EH (cell line): ENCODE results near the gene CETP.
"Not testable (repeated sequence)": the region's sequence is repeated elsewhere in the genome, so short reads cannot be mapped to it uniquely, and the experiment has no call there.

ENCODE experiments used
- DNase-seq: peaks from one replicate; pipeline ENCODE4 v3.0.0-alpha.2; 2015; ENCODE audit warnings: low read depth

The CETP gene

GRCh38 chr16:56933828-56934598 lies 27.7 kb upstream of the CETP start:
- no peak for DNase-seq

- DNase-seq: not testable (repeated sequence)
Observed at GRCh38 chr16:56934599-56935145, 27.1 kb upstream of the CETP start.

- DNase-seq: no peak
Observed at GRCh38 chr16:56935201-56935600, 26.5 kb upstream of the CETP start.

GRCh38 chr16:56936491-56936890 lies 25.3 kb upstream of the CETP start:
- peak; percentile 55 for DNase-seq

- no peak for DNase-seq
Observed at GRCh38 chr16:56936950-56937349, 24.8 kb upstream of the CETP start.

- DNase-seq: no peak
Observed at GRCh38 chr16:56938664-56939513, 22.9 kb upstream of the CETP start.

- DNase-seq: no peak
Observed at GRCh38 chr16:56939801-56940200, 21.9 kb upstream of the CETP start.

- DNase-seq: no peak
Observed at GRCh38 chr16:56941092-56941491, 20.7 kb upstream of the CETP start.

- DNase-seq: no peak
Observed at GRCh38 chr16:56941856-56942331, 19.9 kb upstream of the CETP start.

- no peak for DNase-seq
Observed at GRCh38 chr16:56943761-56944375, 17.9 kb upstream of the CETP start.

- DNase-seq: peak; percentile 53
Observed at GRCh38 chr16:56944954-56945839, 16.6 kb upstream of the CETP start.

GRCh38 chr16:56945847-56946527 lies 15.8 kb upstream of the CETP start:
- peak; percentile 48 for DNase-seq

GRCh38 chr16:56946767-56947603 lies 14.8 kb upstream of the CETP start:
- DNase-seq: peak; percentile 44

- peak; percentile 34 for DNase-seq
Observed at GRCh38 chr16:56947604-56947995, 14.2 kb upstream of the CETP start.

- DNase-seq: no peak
Observed at GRCh38 chr16:56948234-56948633, 13.5 kb upstream of the CETP start.

- no peak for DNase-seq
Observed at GRCh38 chr16:56950051-56950450, 11.7 kb upstream of the CETP start.

- DNase-seq: no peak
Observed at GRCh38 chr16:56950455-56950854, 11.3 kb upstream of the CETP start.

- peak; percentile 64 for DNase-seq
Observed at GRCh38 chr16:56950881-56951771, 10.6 kb upstream of the CETP start.

GRCh38 chr16:56953006-56953405 lies 8.7 kb upstream of the CETP start:
- DNase-seq: no peak
